HG03060 (cell line): ENCODE results near the gene TMEM95.
"Not testable (repeated sequence)": the region's sequence is repeated elsewhere in the genome, so short reads cannot be mapped to it uniquely, and the experiment has no call there.

ENCODE experiments used
- ATAC-seq: cut with Tn5 transposase; IDR thresholded peaks from one replicate; pipeline ENCODE4 v1.9.1; 2021; ENCODE audit warnings: low read depth, moderate number of reproducible peaks; ENCODE audit not compliant: unreplicated experiment

Gene TMEM95

GRCh38 chr17:7341842-7342241 is 13.1 kb upstream of the TMEM95 start:
- ATAC-seq = no peak

GRCh38 chr17:7343250-7343649 is 11.7 kb upstream of the TMEM95 start:
- ATAC-seq = no peak

- no peak for ATAC-seq
These were observed 8.0 kb upstream of the TMEM95 start for GRCh38 chr17:7346761-7347614.

DNA sequence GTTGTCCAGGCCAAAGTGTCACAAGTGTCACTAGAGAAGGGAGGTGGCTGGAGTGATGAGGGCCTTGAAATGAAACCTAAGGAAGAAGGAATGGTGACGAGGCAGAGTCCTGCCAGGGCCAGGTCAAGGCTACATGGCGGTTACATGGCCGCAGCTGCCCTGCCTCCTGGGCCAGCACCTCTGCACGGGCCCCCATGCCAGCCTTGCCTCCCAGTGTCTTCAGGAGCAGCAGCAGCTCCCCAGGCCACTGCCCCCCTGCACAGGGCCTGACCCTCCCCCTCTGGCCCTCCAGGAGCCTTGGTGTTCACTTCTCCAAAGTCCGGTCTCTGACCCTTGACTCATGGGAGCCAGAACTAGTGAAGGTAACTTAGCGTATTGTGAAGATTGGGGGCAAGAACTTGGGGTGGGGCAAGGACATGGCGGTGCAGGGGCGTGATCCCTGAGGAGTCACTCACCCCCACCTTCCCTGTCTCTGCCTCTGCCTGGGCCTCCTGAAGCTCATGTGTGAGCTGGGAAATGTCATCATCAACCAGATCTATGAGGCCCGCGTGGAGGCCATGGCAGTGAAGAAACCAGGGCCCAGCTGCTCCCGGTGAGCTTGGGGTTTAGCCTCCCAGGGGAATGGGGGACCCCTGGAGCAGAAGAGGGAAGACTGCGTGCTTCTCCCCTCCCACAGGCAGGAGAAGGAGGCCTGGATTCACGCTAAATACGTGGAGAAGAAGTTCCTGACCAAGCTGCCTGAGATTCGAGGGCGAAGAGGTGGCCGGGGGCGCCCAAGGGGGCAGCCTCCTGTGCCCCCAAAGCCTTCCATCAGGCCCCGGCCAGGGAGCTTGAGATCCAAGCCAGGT is 7.1 kb upstream of the TMEM95 start:
- no peak for ATAC-seq

- no peak for ATAC-seq
These were observed 6.3 kb upstream of the TMEM95 start for GRCh38 chr17:7348478-7349242.

DNA sequence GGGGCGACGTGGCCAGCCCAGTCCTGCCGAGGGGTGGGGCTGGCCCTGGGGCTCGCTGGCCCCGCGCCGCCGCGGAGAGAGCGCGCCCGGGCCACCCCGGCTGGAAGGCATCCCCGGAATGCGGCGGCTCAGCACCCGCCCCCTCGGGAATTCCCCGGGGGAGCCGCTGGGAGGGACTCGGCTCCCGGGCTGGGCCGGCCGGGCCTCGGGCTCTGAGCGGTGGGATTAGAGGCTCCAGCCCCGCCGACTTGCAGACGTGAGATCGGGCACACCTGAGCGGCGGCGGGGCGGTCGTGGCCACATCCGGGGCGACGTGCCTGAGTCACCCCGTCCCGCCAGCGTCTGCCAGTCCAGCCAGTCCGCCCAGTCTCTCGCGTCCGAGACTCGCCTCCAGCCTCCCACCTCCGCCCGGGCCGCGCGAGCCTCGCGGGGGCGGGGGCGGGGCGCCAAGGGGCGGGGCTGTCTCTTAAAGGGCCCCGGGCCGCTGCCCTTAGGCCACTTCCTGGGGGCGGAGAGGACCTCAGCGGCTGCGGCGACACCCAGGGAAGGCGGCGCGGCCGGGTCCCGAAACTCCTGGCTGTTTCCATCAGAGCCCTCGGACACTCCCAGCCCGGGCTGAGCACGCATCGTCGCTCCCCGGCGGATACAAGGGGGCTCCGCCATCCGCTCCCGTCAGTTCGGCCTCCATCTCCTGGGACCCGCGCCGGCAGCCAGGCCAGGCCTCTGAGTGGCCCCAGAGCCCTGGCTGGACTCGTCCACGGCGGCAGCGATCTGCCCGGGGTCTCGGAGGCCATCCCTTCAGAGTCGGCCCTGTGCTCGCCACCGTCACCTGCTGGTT is 3.1 kb upstream of the TMEM95 start, which contains the start of gene KCTD11:
TSS of gene KCTD11 (plus strand) at position 498 of the 838 bp plus-strand sequence.
- ATAC-seq = peak; percentile 36

DNA sequence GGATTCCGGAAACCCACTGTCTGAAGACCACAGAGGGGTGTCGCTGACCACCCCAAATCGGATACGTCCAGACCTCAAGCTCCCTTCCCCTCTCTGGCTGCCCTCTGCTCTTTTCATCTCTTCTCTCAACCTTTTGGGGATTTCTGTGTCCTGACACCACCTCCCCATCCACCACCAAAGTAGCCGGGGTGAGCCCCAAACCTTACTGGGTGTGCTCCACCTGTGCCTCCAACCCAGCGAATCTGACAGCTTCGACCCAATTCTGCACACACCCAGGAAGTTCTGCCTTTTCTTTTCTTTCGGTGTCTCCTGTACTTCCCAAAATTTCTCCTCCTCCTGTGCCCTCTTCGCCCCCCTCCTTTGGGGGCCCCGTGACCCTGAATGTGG is 2.5 kb upstream of the TMEM95 start:
- no peak for ATAC-seq

DNA sequence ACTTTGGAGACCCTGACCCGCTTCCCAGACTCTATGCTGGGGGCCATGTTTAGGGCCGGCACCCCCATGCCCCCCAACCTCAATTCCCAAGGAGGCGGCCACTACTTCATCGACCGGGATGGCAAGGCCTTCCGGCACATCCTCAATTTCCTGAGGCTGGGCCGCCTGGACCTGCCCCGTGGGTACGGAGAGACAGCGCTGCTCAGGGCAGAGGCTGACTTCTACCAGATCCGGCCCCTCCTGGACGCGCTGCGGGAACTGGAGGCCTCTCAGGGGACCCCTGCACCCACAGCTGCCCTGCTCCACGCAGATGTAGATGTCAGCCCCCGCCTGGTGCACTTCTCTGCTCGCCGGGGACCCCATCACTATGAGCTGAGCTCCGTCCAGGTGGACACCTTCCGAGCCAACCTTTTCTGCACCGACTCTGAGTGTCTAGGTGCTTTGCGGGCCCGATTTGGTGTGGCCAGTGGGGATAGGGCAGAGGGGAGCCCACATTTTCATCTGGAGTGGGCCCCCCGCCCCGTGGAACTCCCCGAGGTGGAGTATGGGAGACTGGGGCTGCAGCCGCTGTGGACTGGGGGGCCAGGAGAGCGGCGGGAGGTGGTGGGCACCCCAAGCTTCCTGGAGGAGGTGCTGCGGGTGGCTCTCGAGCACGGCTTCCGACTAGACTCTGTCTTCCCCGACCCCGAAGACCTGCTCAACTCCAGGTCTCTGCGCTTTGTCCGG is 1.9 kb upstream of the TMEM95 start:
- no peak for ATAC-seq

DNA sequence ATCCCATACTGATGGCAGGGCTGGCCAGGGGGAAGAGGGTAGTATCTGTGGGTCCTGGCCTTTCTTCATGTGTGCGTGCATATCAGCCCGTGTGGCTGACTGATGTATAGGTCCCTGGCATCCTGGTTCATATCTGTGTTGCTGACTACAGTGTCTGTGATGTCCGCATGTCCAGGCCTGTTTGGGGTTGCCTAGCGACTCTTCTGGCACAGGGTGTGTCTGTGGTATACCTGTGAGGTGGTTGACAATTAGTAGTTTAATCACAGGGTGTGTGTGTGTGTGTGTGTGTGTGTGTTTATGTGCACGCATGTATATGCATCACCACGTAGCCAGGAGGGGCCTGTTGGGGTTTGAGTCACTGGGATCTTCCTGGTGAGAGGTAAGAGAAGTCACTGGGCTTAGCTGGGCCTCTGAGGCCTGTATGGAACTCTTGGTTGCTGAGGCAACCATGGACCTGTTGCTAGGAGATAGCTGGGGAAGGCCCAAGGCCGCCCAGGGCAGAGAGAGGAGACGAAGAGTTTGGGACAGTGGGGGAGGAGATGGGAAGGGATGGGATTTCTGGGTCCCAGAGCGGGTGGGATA is 603 bp upstream of the TMEM95 start:
- no peak for ATAC-seq

DNA sequence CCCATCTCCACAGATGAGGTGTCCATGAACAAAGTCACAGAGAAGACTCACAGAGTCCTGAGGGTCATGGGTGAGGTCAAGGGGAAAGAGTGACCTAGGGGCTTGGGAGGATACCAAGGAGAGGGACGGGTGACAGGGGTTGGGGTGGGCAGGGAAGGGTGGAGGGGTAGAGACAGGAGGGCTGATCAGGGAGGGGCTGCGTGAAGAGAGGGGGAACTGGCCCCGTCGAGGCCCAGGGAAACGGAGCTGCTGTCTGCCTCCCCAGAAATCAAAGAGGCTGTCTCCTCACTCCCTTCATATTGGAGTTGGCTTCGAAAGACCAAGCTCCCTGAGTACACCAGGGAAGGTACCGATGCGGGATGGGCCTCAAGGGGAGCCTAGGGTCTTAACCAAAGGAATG is 617 bp downstream of the TMEM95 start:
- no peak for ATAC-seq

DNA sequence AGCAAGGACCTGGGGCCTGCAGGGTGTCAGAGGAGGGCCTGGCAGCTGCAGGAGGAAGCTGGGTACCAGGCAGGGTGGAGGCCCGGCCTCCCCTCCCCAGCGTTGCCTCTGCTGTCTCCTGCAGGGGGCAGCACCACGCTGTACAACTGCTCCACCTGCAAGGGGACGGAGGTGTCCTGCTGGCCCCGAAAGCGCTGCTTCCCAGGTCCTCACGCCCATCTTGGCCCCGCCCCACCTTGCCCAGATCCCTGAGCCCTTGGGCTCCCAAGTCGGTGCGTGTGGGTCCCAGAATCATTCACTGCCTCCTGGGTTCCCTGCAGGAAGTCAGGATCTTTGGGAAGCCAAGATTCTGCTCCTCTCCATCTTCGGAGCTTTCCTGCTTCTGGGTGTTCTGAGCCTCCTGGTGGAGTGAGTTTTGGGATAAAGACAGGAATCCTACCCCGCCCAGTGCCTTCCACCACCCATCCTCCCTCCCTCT is 1.2 kb downstream of the TMEM95 start:
- ATAC-seq = no peak

DNA sequence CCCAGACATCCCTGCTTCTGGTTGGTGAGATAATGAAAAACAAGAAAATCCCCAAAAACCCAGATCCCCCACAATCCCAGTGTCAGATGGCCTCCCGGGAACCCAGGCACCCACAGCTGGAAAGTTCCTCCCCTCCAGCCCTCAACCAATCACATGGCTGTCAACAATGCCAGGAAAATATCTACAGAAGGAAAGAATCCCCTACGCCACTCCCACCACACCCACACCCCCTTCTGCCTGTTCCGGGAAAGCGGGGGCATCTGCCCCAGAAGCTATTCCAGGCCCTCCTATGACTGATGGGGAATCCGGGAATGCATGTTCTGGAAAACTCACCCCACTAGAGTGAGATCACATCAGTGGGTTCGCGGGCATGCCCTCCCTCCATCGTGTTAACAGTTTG is 1.8 kb downstream of the TMEM95 start:
- no peak for ATAC-seq

DNA sequence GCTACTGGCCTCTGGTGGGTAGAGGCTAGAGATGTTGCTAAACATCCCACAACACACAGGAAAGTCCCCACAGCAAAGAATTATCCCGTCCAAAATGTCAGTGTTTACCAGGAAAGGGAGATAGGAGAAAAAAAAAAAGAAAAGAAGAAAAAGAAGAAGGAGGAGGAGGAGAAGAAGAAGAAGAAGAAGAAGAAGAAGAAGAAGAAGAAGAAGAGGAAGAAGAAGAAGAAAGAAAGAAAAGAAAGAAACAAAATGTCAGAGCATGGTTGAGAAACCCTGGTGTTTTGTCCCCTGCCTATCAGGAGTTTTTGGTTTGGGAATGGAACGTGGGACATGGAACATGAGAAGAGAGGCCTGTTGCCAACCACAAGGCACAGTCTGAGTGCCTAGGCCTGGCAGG is 2.4 kb downstream of the TMEM95 start:
- ATAC-seq = no peak

DNA sequence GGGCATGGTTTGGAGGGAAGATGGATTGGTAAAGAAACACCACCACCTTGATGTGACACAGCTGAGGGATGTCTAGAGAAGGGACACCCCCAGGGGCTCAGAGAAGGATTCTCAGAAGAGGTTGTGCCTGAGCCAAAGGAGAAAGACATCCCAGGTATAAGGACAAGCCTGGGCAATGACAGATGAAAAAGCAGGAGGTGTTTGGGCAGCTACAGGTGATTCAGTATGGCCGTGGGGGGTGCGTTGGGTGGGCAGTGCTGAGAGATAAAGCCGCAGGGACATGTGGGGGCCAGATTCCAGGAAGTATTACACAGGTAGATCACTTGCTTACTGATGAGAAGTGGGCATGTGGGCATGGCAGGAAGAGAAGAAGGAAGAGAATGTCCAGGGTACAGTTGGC is 7.0 kb downstream of the TMEM95 start:
- no peak for ATAC-seq

GRCh38 chr17:7363311-7363710 is 8.4 kb downstream of the TMEM95 start:
- ATAC-seq = no peak

DNA sequence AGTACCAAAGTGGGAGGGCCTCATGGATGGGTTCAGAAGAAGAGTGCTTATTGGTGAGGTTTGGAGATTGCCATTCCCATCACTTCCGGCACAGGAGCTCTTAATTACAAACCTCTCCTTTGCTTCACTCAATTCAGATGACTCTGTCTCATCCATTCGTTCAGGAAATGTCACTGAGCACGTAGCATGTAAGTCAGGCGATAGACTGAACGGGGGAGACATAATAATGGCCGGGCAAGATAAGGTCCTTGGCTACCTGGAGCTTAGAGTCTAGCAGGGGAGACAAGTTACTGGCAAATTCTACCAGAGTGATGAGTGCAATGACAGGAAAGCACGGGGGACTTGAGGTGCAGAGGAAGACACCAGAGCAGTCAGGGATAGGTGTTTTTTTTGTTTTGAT is 11.0 kb downstream of the TMEM95 start:
- not testable (repeated sequence) for ATAC-seq

GRCh38 chr17:7367083-7367482 is 12.1 kb downstream of the TMEM95 start:
- no peak for ATAC-seq

DNA sequence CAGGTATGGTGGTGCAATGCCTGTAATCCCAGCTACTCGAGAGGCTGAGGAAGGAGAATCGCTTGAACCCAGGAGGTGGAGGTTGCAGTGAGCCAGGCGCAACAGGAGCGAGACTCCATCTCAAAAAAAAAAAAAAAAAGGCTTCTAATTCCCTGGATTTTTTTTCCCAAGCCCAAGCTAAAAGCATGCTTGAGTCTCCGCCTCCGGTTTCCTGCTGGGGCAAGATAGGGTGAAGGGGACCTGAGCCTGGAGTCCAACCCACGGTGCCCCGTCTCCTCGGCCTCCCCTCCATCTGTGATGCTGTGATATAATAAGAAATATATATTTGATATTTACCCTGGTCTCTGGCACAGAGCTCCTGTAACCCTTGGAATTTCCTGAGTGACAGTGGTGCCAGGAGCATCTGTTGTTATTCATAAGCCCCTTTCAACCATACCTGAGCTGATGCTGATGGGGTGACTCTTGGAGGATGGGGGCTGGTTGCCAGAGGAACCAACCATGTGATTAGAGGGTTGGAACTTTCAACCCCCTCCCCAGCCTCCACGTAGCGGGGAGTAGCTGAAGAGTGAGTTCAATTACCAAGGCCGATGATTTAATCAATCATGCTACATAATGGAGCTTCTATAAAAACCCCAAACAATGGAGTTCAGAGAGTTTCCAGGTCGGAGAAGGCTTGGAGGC is 13.1 kb downstream of the TMEM95 start:
- ATAC-seq = no peak
